Smooth muscle cell (in vitro differentiated cells): ENCODE results near the gene CDK5RAP1. TPM values are rescaled to one million over a fixed set of nuclear protein-coding genes. Genes with fewer than 3 reads are reported as not detected.

ENCODE experiments used
- DNase-seq: peaks from one replicate; lab custom pipeline; 2025; ENCODE audit not compliant: unreplicated experiment; lab: John Stamatoyannopoulos, UW
- H2AFZ ChIP-seq: fragments of 200-600 bp; sonication (generic); 2 replicates; pipeline ENCODE4 v1.6.0; 2016; ENCODE audit warnings: antibody characterized with exemption, low read depth, mild to moderate bottlenecking
- H3F3A ChIP-seq: fragments of 200-600 bp; sonication (generic); 2 replicates; pipeline ENCODE4 v1.6.0; 2017; ENCODE audit warnings: antibody characterized with exemption, low read depth
- H3K27ac ChIP-seq: fragments of 200-600 bp; sonication (generic); 2 replicates; pipeline ENCODE4 v1.5.1; 2016; ENCODE audit warnings: low read depth, mild to moderate bottlenecking
- H3K27me3 ChIP-seq: fragments of 200-600 bp; sonication (generic); 2 replicates; pipeline ENCODE4 v1.6.1; 2016; ENCODE audit warnings: low read depth, mild to moderate bottlenecking
- H3K36me3 ChIP-seq: fragments of 200-600 bp; sonication (generic); 2 replicates; pipeline ENCODE4 v1.5.1; 2016; ENCODE audit warnings: low read depth
- H3K4me1 ChIP-seq: fragments of 200-600 bp; sonication (generic); 2 replicates; pipeline ENCODE4 v1.5.1; 2016; ENCODE audit warnings: low read depth
- H3K4me2 ChIP-seq: fragments of 200-600 bp; sonication (generic); 2 replicates; pipeline ENCODE4 v1.6.0; 2016; ENCODE audit warnings: mild to moderate bottlenecking
- H3K4me3 ChIP-seq: fragments of 200-600 bp; sonication (generic); 2 replicates; pipeline ENCODE4 v1.5.1; 2016; ENCODE audit warnings: mild to moderate bottlenecking
- H3K79me2 ChIP-seq: fragments of 200-600 bp; sonication (generic); 2 replicates; pipeline ENCODE4 v1.6.0; 2016; ENCODE audit warnings: low read depth, mild to moderate bottlenecking
- H3K9ac ChIP-seq: fragments of 200-600 bp; sonication (generic); 2 replicates; pipeline ENCODE4 v1.6.0; 2016; ENCODE audit warnings: low read depth
- H3K9me3 ChIP-seq: fragments of 200-600 bp; sonication (generic); replicated peaks from 2 replicates; pipeline ENCODE4 v1.5.1; 2016; ENCODE audit warnings: low read depth
- H4K20me1 ChIP-seq: fragments of 200-600 bp; sonication (generic); 2 replicates; pipeline ENCODE4 v1.6.0; 2016; ENCODE audit warnings: low read depth
- WGBS: methylation state at CpG from one replicate; pipeline ENCODE4 v1.1.7; 2016; ENCODE audit warnings: low lambda C conversion rate; 5-methylcytosine and 5-hydroxymethylcytosine counted together
- polyA plus RNA-seq: library from polyadenylated mRNA; unstranded; fragments of >200 nt; fragmentation: Nextera tagmentation; extraction: Ambion mirVana; gene quantifications from 2 replicates; pipeline ENCODE4 v1.2.1, GENCODE V29; 2016
- total RNA-seq: library from RNA; depleted of rRNA; stranded (reverse); fragments of >200 nt; gene quantifications from 2 replicates; pipeline ENCODE4 v1.2.3, GENCODE V29; 2014
- TF ChIP-seq, protein P1 (sequence below): fragments of 200-600 bp; sonication (generic); IDR thresholded peaks from 2 replicates; pipeline ENCODE4 v1.5.1; 2017; ENCODE audit warnings: borderline replicate concordance, mild to moderate bottlenecking, antibody characterized with exemption; ENCODE audit not compliant: insufficient read depth, poor library complexity, severe bottlenecking

The CDK5RAP1 gene
- total and polyA plus RNA-seq, 2 experiments from 2014 or later = 29.5 to 54.7 TPM

DNA sequence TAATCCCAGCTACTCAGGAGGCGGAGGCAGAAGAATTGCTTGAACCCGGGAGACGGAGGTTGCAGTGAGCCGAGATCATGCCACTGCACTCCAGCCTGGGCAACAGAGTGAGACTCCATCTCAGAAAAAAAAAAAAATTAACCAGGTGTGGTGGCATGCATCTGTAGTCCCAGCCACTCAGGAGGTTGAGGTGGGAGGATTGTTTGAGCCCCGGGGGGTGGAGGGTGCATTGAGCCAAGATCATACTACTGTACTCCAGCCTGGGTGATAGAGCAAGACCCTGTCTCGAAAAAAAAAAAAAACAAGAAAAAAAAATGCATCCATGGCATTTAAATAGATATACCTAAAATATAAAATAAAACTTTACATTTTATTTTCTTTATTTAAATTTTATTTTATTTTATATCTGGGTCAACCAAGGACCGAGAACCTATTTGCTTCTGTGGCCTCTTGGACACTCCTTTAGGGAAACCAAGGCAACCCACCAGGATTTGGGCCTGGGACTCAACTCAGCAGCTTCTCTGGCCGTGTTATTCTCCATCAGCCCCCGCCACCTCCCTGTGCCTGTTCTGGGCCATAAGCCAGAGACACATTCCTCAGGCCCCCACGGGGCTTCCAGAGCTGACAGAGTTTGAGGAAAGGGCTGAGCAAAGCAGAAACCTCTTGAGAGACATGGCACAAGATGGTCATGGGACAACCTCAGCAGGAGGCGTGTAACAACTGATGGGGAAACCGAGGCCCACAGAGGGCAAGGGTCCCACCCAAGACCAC lies 36.0 kb upstream of the CDK5RAP1 start:
- Histone ChIP-seq H3F3A (no peaks in the 10 kb centered on the region), H3K27ac (no peak overlapping the region), H3K9me3 (no peaks in the 10 kb centered on the region), H3K4me1 (no peaks in the 10 kb centered on the region), H3K4me3 (no peak overlapping the region), H3K79me2 (peaks cover 7% of the 10 kb centered on the region), H3K36me3 (no peaks in the 10 kb centered on the region), H3K9ac (no peak overlapping the region), H3K4me2 (no peak overlapping the region), H2AFZ (no peak overlapping the region), H3K27me3 (no peaks in the 10 kb centered on the region), H4K20me1 (no peaks in the 10 kb centered on the region)
- DNase-seq = no peak
- 86% methylated on average over 12 of the region's 12 CpGs for WGBS
- TF ChIP-seq, protein P1, sequence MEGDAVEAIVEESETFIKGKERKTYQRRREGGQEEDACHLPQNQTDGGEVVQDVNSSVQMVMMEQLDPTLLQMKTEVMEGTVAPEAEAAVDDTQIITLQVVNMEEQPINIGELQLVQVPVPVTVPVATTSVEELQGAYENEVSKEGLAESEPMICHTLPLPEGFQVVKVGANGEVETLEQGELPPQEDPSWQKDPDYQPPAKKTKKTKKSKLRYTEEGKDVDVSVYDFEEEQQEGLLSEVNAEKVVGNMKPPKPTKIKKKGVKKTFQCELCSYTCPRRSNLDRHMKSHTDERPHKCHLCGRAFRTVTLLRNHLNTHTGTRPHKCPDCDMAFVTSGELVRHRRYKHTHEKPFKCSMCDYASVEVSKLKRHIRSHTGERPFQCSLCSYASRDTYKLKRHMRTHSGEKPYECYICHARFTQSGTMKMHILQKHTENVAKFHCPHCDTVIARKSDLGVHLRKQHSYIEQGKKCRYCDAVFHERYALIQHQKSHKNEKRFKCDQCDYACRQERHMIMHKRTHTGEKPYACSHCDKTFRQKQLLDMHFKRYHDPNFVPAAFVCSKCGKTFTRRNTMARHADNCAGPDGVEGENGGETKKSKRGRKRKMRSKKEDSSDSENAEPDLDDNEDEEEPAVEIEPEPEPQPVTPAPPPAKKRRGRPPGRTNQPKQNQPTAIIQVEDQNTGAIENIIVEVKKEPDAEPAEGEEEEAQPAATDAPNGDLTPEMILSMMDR = no peak

DNA sequence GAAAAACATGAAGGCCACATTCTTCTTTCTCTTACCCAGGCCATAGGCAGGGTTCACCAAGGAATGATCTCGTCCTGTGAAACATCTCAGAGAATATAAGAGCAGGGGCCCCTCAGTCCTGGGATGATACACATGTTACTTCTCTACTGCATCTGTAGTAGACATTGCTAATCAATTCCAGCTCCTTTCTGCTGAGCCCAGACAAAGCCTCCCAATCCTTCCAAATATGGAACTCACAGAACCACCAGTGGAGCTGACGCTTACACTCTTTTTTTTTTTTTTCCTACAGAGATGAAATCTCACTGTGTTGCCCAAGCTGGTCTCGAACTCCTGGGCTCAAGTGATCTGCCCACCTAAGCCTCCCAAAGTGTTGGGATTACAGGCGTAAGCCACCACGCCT lies 33.1 kb upstream of the CDK5RAP1 start:
- H3K9me3 ChIP-seq = no peaks in the 10 kb centered on the region
- no peak overlapping the region for H3K9ac ChIP-seq
- WGBS = 79% methylated on average over 5 of the region's 5 CpGs
- no peak overlapping the region for H3K4me2 ChIP-seq
- no peaks in the 10 kb centered on the region for H3K4me1 ChIP-seq
- TF ChIP-seq, protein P1 = no peak
- no peaks in the 10 kb centered on the region for H3F3A ChIP-seq
- no peak overlapping the region for H3K4me3 ChIP-seq
- H2AFZ ChIP-seq = no peak overlapping the region
- no peaks in the 10 kb centered on the region for H3K79me2 ChIP-seq
- H4K20me1 ChIP-seq = no peaks in the 10 kb centered on the region
- H3K27ac ChIP-seq = no peak overlapping the region
- no peaks in the 10 kb centered on the region for H3K36me3 ChIP-seq
- H3K27me3 ChIP-seq = no peaks in the 10 kb centered on the region
- DNase-seq = no peak

DNA sequence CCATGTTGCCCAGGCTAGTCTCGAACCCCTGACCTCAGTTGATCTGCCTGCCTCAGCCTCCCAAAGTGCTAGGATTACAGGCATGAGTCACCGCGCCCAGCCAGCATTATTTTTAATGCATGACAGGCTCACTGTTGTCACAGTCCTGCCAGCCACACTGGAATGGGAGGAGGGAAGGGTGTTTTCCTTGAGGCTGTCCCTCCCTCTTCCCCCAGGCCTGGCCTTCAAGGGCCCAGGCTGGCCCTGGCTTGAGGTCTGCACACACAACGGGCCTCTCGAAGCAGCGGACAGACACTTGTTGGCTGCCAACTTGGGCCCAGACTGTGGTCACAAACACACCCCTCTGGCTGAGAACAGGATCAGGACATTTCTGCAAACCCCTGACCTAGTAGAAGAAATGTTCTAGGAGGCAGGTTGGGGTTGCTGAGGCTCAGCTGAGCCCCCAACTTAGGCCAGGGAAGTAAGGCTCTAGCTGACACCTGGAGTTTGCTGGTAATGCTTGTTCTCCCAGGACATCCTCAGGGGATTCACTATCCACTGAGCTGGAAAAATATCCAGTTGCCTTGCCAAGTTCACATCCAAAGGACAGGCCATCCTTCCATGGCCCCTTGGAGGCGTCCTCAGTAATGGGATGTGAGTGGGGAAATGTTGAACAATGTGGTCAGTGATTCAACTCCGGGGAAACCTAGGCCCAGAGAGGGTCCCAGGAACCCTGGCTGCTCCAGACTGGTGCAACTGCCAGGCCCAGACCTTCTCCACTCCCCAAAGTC lies 32.3 kb upstream of the CDK5RAP1 start:
- Histone ChIP-seq H2AFZ (no peak overlapping the region), H3K4me1 (no peaks in the 10 kb centered on the region), H3K9me3 (no peaks in the 10 kb centered on the region), H4K20me1 (no peaks in the 10 kb centered on the region), H3K27ac (no peak overlapping the region), H3F3A (no peaks in the 10 kb centered on the region), H3K4me3 (no peak overlapping the region), H3K4me2 (no peak overlapping the region), H3K79me2 (no peaks in the 10 kb centered on the region), H3K9ac (no peak overlapping the region), H3K36me3 (no peaks in the 10 kb centered on the region), H3K27me3 (no peaks in the 10 kb centered on the region)
- TF ChIP-seq, protein P1 = no peak
- 70% methylated on average over 8 of the region's 8 CpGs for WGBS
- DNase-seq = no peak
